ENCODE measurements around the gene RAB26. TPM values are rescaled to one million over a fixed set of nuclear protein-coding genes. Genes with fewer than 3 reads are reported as not detected.
"Not testable (repeated sequence)": the region's sequence is repeated elsewhere in the genome, so short reads cannot be mapped to it uniquely, and the experiment has no call there.

RAB26 gene
- polyA plus RNA-seq, 1 donor (not counting 4 experiments of a cell fraction or from before 2014, with no cell fraction given) = 0.58 TPM

DNA sequence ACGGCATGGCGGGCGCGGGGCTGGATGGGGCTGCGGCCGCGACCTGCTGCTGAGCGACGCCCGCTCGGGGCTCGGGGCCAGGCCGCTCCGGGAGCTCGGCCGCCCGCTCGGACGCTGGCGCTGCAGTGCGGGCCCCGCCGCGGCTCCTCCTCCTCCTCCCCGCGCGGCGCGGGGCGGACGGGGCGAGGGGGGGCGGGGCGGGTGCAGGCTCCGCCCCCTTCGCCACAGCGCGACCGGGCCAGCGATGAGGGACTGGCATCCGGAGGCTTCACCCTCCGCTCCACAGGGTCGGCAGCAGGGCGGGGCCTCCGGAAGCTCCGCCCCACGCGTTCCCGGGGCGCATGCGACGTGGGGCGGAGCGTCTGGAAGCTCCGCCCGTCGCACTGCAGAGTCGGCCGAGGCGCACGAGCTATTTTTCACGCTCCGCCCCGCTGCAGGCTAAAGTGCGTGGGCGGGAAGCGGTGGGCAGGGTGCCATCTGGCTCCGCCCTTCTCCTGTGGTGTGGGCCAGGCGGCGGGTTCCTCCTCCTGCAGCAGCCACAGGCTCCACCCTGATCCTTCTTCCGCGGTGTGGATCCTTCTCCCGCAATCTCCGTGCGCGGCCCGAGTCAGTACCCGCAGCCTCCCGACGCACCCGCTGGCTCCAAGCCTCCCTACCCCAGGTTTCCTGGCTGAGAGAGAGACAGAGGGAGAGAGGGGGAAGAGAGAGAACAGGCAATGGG, 12.5 kb upstream of the RAB26 start, which contains the start of gene PKD1:
TSS of gene PKD1 (minus strand) at position 129 of the 721 bp plus-strand sequence. CDS start 209 bp downstream, outside the sequence.
- dilution Hi-C loops (cut with MboI; ENCODE audit: extremely low pct_ligation_motif_present, low sequenced_read_pairs); H3K9me3 ChIP-seq (ENCODE audit: control insufficient read depth, low read depth, low read length); H3K79me2 ChIP-seq (ENCODE audit: control insufficient read depth, insufficient read depth, low read length); H3K27me3 ChIP-seq (ENCODE audit: control insufficient read depth, extremely low read depth, insufficient read depth, low read length); H3K36me3 ChIP-seq (ENCODE audit: control insufficient read depth in 2 of 2, extremely low read depth in 1 of 2, insufficient read depth in 2 of 2, low read length in 2 of 2); H4K20me1 ChIP-seq (ENCODE audit: control insufficient read depth, extremely low read depth, insufficient read depth, low read length); H3K27ac ChIP-seq (ENCODE audit: control insufficient read depth, insufficient read depth, low read length); FAIRE-seq; H3K9me1 ChIP-seq (ENCODE audit: control insufficient read depth, extremely low read depth, insufficient read depth, low read length); H3K4me1 ChIP-seq (ENCODE audit: control insufficient read depth, extremely low read depth, insufficient read depth, low read length): not testable (repeated sequence)
- peak within 1 kb of the TSS; percentile 48 to 51 (median 49) for H3K4me3 ChIP-seq (ENCODE audit: control insufficient read depth in 2 of 3, extremely low read depth in 1 of 3, insufficient read depth in 2 of 3, low read depth in 1 of 3, low read length in 3 of 3)
- peak; percentile 68 for DNase-seq (ENCODE audit: low read depth, low spot score)
- peak within 1 kb of the TSS; percentile 70 for H2AFZ ChIP-seq (ENCODE audit: control insufficient read depth, low read length)
- peak within 1 kb of the TSS; percentile 15 for H3K9ac ChIP-seq (ENCODE audit: control insufficient read depth, extremely low read depth, insufficient read depth, low read length)
- peak within 1 kb of the TSS; percentile 58 for H3K4me2 ChIP-seq (ENCODE audit: control insufficient read depth, extremely low read depth, insufficient read depth, low read depth, low read length)

DNA sequence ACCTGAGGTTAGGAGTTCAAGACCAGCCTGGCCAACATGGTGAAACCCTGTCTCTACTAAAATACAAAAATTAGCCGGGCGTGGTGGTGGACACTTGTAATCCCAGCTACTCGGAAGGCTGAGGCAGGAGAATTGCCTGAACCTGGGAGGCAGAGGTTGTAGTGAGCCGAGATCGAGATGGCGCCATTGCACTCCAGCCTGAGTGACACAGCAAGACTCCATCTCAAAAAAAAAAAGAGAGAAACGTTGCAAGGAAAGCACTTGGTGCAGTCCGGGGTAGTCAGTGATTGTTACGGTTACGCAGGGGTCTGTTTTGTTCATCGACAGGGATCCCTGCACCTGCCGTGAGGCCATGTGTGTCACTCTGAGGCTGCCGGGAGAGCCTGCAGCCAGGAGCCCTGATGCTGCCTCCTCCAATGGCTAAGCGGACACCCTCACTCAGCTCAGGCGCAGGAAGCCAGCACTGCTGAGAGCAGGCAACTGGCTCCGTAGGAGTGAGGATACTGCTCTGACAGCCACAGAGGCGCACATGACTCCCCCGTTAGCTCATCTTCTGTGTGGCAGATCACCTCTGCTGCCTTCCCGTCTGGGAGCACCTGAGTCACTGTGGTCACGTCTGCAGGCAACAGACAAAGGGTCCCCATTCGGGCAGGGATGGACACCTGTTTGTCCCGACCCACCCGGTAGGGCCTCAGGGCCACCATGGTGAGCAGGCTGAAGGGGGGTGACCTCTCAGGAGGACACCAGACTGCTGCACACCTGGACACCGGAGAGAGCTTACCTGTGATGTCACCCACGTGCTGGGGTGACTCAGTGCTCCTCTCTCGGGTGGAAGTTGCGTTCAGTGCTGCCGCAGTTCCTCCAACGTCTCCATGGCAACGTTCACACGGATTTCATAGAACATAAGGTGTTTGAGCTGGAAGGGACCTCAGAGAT, 5.2 kb upstream of the RAB26 start:
- DNase-seq (ENCODE audit: low read depth, low spot score) (no peak), FAIRE-seq (no peak)
- no peaks in the 10 kb centered on the region for H3K36me3 ChIP-seq (ENCODE audit: control insufficient read depth in 2 of 2, extremely low read depth in 1 of 2, insufficient read depth in 2 of 2, low read length in 2 of 2)
- no peak overlapping the region for H3K27ac ChIP-seq (ENCODE audit: control insufficient read depth, insufficient read depth, low read length)
- peaks cover 3% of the 10 kb centered on the region for H3K4me1 ChIP-seq (ENCODE audit: control insufficient read depth, extremely low read depth, insufficient read depth, low read length)
- no peak overlapping the region for H2AFZ ChIP-seq (ENCODE audit: control insufficient read depth, low read length)
- no peaks in the 10 kb centered on the region for H3K9me1 ChIP-seq (ENCODE audit: control insufficient read depth, extremely low read depth, insufficient read depth, low read length)
- no peaks in the 10 kb centered on the region for H3K27me3 ChIP-seq (ENCODE audit: control insufficient read depth, extremely low read depth, insufficient read depth, low read length)
- H3K9ac ChIP-seq (ENCODE audit: control insufficient read depth, extremely low read depth, insufficient read depth, low read length) = no peak overlapping the region
- dilution Hi-C loops (cut with MboI; ENCODE audit: extremely low pct_ligation_motif_present, low sequenced_read_pairs) = no loop called here
- H3K79me2 ChIP-seq (ENCODE audit: control insufficient read depth, insufficient read depth, low read length) = no peaks in the 10 kb centered on the region
- TF ChIP-seq, protein P1, sequence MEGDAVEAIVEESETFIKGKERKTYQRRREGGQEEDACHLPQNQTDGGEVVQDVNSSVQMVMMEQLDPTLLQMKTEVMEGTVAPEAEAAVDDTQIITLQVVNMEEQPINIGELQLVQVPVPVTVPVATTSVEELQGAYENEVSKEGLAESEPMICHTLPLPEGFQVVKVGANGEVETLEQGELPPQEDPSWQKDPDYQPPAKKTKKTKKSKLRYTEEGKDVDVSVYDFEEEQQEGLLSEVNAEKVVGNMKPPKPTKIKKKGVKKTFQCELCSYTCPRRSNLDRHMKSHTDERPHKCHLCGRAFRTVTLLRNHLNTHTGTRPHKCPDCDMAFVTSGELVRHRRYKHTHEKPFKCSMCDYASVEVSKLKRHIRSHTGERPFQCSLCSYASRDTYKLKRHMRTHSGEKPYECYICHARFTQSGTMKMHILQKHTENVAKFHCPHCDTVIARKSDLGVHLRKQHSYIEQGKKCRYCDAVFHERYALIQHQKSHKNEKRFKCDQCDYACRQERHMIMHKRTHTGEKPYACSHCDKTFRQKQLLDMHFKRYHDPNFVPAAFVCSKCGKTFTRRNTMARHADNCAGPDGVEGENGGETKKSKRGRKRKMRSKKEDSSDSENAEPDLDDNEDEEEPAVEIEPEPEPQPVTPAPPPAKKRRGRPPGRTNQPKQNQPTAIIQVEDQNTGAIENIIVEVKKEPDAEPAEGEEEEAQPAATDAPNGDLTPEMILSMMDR (optimal IDR thresholded peaks at IDR 0.05 in 1 of 3, IDR thresholded peaks at IDR 0.05 in 1 of 3, conservative IDR thresholded peaks at IDR 0.05 in 1 of 3; ENCODE audit: extremely low read depth in 1 of 3, insufficient read depth in 2 of 3, low read length in 3 of 3) = no peak
- no peak for TF ChIP-seq EZH2 (IDR thresholded peaks at IDR 0.05; ENCODE audit: low read length)
- H4K20me1 ChIP-seq (ENCODE audit: control insufficient read depth, extremely low read depth, insufficient read depth, low read length) = no peaks in the 10 kb centered on the region
- H3K4me3 ChIP-seq (ENCODE audit: control insufficient read depth in 2 of 3, extremely low read depth in 1 of 3, insufficient read depth in 2 of 3, low read depth in 1 of 3, low read length in 3 of 3) = no peak overlapping the region
- H3K9me3 ChIP-seq (ENCODE audit: control insufficient read depth, low read depth, low read length) = no peaks in the 10 kb centered on the region
- H3K4me2 ChIP-seq (ENCODE audit: control insufficient read depth, extremely low read depth, insufficient read depth, low read depth, low read length) = no peak overlapping the region
